GM18870 (cell line): ENCODE results near the gene VANGL1.

Experiments used
- ATAC-seq: cut with Tn5 transposase; IDR thresholded peaks from one replicate; pipeline ENCODE4 v1.9.1; 2021; ENCODE audit warnings: moderate library complexity; ENCODE audit not compliant: unreplicated experiment

The VANGL1 gene

GRCh38 chr1:115701090-115701489 is 59.3 kb downstream of the VANGL1 start:
- ATAC-seq: no peak

GRCh38 chr1:115702959-115703358 is 61.2 kb downstream of the VANGL1 start:
- no peak for ATAC-seq

- ATAC-seq: no peak
Observed at GRCh38 chr1:115705085-115705951, 63.5 kb downstream of the VANGL1 start.

GRCh38 chr1:115705963-115706362 is 64.2 kb downstream of the VANGL1 start:
- ATAC-seq: no peak

GRCh38 chr1:115706587-115707425 is 65.0 kb downstream of the VANGL1 start:
- peak; percentile 48 for ATAC-seq

- ATAC-seq: no peak
Observed at GRCh38 chr1:115710859-115711624, 69.3 kb downstream of the VANGL1 start.

GRCh38 chr1:115712911-115713609 is 71.3 kb downstream of the VANGL1 start:
- ATAC-seq: no peak

GRCh38 chr1:115713906-115714305 is 72.1 kb downstream of the VANGL1 start:
- no peak for ATAC-seq

GRCh38 chr1:115714572-115715141 is 72.9 kb downstream of the VANGL1 start:
- ATAC-seq: no peak

GRCh38 chr1:115717541-115717940 is 75.8 kb downstream of the VANGL1 start:
- ATAC-seq: no peak

GRCh38 chr1:115718011-115718754 is 76.4 kb downstream of the VANGL1 start:
- no peak for ATAC-seq

- no peak for ATAC-seq
Observed at GRCh38 chr1:115719285-115719684, 77.5 kb downstream of the VANGL1 start.

- no peak for ATAC-seq
Observed at GRCh38 chr1:115722221-115722620, 80.5 kb downstream of the VANGL1 start.

GRCh38 chr1:115723756-115724155 is 82.0 kb downstream of the VANGL1 start:
- ATAC-seq: no peak

- no peak for ATAC-seq
Observed at GRCh38 chr1:115725600-115725999, 83.8 kb downstream of the VANGL1 start.

- ATAC-seq: no peak
Observed at GRCh38 chr1:115726161-115726560, 84.4 kb downstream of the VANGL1 start.

GRCh38 chr1:115726570-115726969 is 84.8 kb downstream of the VANGL1 start:
- ATAC-seq: no peak

GRCh38 chr1:115727706-115728249 is 86.0 kb downstream of the VANGL1 start:
- no peak for ATAC-seq

- no peak for ATAC-seq
Observed at GRCh38 chr1:115728341-115728740, 86.6 kb downstream of the VANGL1 start.
